B cell (primary cell): ENCODE results near the gene PRSS50. TPM values are rescaled to one million over a fixed set of nuclear protein-coding genes. Genes with fewer than 3 reads are reported as not detected.

Source experiments
- ATAC-seq: fragments of 200-7000 bp; cut with Tn5 transposase; one replicate; pipeline ENCODE4 v1.10.0; 2021; ENCODE audit warnings: low read depth, mild to moderate bottlenecking, moderate number of reproducible peaks, moderate library complexity
- CTCF ChIA-PET: fragments of 350-600 bp; sonication (Branson Sonifier 250); formaldehyde crosslinking; loops from one replicate; lab custom pipeline; 2021; ENCODE audit warnings: antibody characterized with exemption, inconsistent platforms; lab: Charles Lee
- POLR2A ChIA-PET: fragments of 350-600 bp; sonication (Branson Sonifier 250); formaldehyde crosslinking; loops from one replicate; lab custom pipeline; 2021; ENCODE audit warnings: antibody characterized with exemption; lab: Charles Lee
- DNase-seq: peaks from one replicate; pipeline ENCODE4 v3.0.0; 2013
- H2AFZ ChIP-seq: 2 replicates; pipeline ENCODE4 v1.6.1; 2012; ENCODE audit warnings: mild to moderate bottlenecking, low read depth, low read length; ENCODE audit not compliant: insufficient read depth, poor library complexity, severe bottlenecking
- H3K27ac ChIP-seq, 2 donors: 1 replicate in 1 of 2; 2 replicates in 1 of 2; pipeline ENCODE4 v1.5.1; 2012 to 2013; ENCODE audit warnings: low read length in 2 of 2, mild to moderate bottlenecking in 2 of 2, moderate library complexity in 1 of 2
- H3K27me3 ChIP-seq, 4 experiments: fragments of 200-600 bp in 1 of 4; sonication (generic) in 1 of 4; replicated peaks in 1 of 4; 1 replicate in 2 of 4; 2 replicates in 2 of 4; pipeline versions ENCODE4 v1.6.1 to v1.7.0; 2013 to 2016; ENCODE audit warnings: low read length in 3 of 4, mild to moderate bottlenecking in 2 of 4, mixed read lengths in 1 of 4, moderate library complexity in 1 of 4; ENCODE audit not compliant: insufficient read depth in 4 of 4, control insufficient read depth in 3 of 4; ENCODE audit errors: control extremely low read depth in 1 of 4
- H3K36me3 ChIP-seq, 2 experiments: replicated peaks in 1 of 2; 1 replicate in 1 of 2; 2 replicates in 1 of 2; pipeline versions ENCODE4 v1.6.1 to v1.7.1; 2013; ENCODE audit warnings: low read length in 1 of 2; ENCODE audit not compliant: insufficient read depth in 2 of 2, control insufficient read depth in 1 of 2; ENCODE audit errors: control extremely low read depth in 1 of 2, extremely low read depth in 1 of 2
- H3K4me1 ChIP-seq, 2 donors: fragments of 200-600 bp in 1 of 2; sonication (generic) in 1 of 2; 1 replicate in 1 of 2; 2 replicates in 1 of 2; pipeline versions ENCODE4 v1.5.1 to v1.6.1; 2013 to 2017; ENCODE audit warnings: low read length in 2 of 2; ENCODE audit not compliant: control insufficient read depth in 2 of 2, insufficient read depth in 2 of 2
- H3K4me2 ChIP-seq: replicated peaks from 2 replicates; pipeline ENCODE3; 2012; ENCODE audit warnings: mild to moderate bottlenecking, low read depth, low read length; ENCODE audit not compliant: poor library complexity, severe bottlenecking
- H3K4me3 ChIP-seq, 5 experiments: fragments of 200-600 bp in 1 of 5; sonication (generic) in 1 of 5; 1 replicate in 3 of 5; 2 replicates in 2 of 5; pipeline versions ENCODE4 v1.5.1 to v1.7.0; 2011 to 2016; ENCODE audit warnings: low read length in 4 of 5, mild to moderate bottlenecking in 4 of 5, low read depth in 2 of 5, control low read depth in 1 of 5, moderate library complexity in 1 of 5; ENCODE audit not compliant: insufficient read depth in 1 of 5; ENCODE audit errors: control extremely low read depth in 1 of 5, extremely low read depth in 1 of 5
- H3K79me2 ChIP-seq: fragments of 200-600 bp; sonication (generic); one replicate; pipeline ENCODE4 v1.6.0; 2016; ENCODE audit warnings: low read length; ENCODE audit not compliant: control insufficient read depth, insufficient read depth
- H3K9ac ChIP-seq: fragments of 200-600 bp; sonication (generic); 2 replicates; pipeline ENCODE4 v1.6.1; 2017; ENCODE audit warnings: mild to moderate bottlenecking, low read length, moderate library complexity
- H3K9me3 ChIP-seq, 3 donors: one replicate each; pipeline versions ENCODE4 v1.6.1 to v1.7.1; 2013; ENCODE audit warnings: low read length in 2 of 3; ENCODE audit not compliant: control insufficient read depth in 2 of 3, insufficient read depth in 1 of 3; ENCODE audit errors: control extremely low read depth in 1 of 3
- H4K20me1 ChIP-seq: 2 replicates; pipeline ENCODE4 v1.6.0; 2012; ENCODE audit warnings: mild to moderate bottlenecking, low read length; ENCODE audit not compliant: insufficient read depth, control insufficient read depth, poor library complexity, severe bottlenecking
- H3K27ac Mint-ChIP-seq: one replicate; pipeline ENCODE4 v1.8.0; 2021; ENCODE audit warnings: mixed read lengths
- H3K27me3 Mint-ChIP-seq: one replicate; pipeline ENCODE4 v1.8.0; 2021; ENCODE audit warnings: mixed read lengths
- H3K4me1 Mint-ChIP-seq: one replicate; pipeline ENCODE4 v1.8.0; 2021; ENCODE audit warnings: mixed read lengths
- H3K4me3 Mint-ChIP-seq: one replicate; pipeline ENCODE4 v1.8.0; 2021; ENCODE audit warnings: mixed read lengths
- H3K9me3 Mint-ChIP-seq: one replicate; pipeline ENCODE4 v1.8.0; 2022; ENCODE audit warnings: mixed read lengths; ENCODE audit not compliant: insufficient read depth
- CTCF ChIP-seq: fragments of 200-600 bp; IDR thresholded peaks from one replicate; pipeline ENCODE4 v1.8.0; 2022; ENCODE audit warnings: antibody characterized with exemption, mild to moderate bottlenecking
- EZH2 ChIP-seq: IDR thresholded peaks from 2 replicates; pipeline ENCODE4 v1.6.1; 2012; ENCODE audit warnings: borderline replicate concordance, low read depth, mild to moderate bottlenecking, moderate library complexity, low read length; ENCODE audit not compliant: insufficient read depth, poor library complexity, severe bottlenecking
- WGBS: methylation state at CpG from one replicate; pipeline ENCODE4 v1.1.5; 2013; ENCODE audit warnings: missing lambda C conversion rate; ENCODE audit not compliant: insufficient coverage; 5-methylcytosine and 5-hydroxymethylcytosine counted together
- intact Hi-C: fragments of 100-400 bp; cut with micrococcal nuclease; formaldehyde crosslinking; loops from one replicate; pipeline ENCODE4 v1.10.0; 2022
- polyA plus RNA-seq: library from polyadenylated mRNA; depleted of rRNA; stranded (reverse); fragments of >200 nt; gene quantifications from 2 replicates; pipeline ENCODE4 v1.2.3, GENCODE V29; 2012
- total RNA-seq, 2 donors: library from RNA; stranded (reverse); fragments of 120-200 nt in 1 of 2; gene quantifications; 1 replicate in 1 of 2; 2 replicates in 1 of 2; pipeline versions ENCODE4 v1.2.3 to v1.2.4, GENCODE V29; 2013 to 2022

The PRSS50 gene
- total and polyA plus RNA-seq, 2 donors (not counting 1 experiment from before 2014, with no cell fraction given), result 0.09 to 0.10 TPM

DNA sequence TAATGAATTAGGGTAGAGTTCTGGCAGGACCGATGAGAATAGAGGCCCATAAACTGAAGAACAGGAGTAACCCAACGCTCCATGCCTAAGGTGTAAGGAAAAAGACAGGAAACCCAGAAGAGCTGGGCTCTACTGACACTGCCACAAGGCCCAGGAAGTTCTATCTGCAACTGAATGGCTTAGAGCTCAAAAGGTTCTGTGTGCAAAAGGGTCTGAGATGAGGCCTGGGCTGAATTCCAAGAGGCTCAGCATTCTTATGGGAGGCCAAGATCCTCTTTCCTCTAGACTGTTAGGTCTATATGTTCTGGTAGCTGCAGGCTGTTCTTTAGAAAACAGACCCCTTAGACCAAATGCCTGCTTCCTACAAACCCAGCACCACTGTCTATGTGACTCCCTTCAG, 30.5 kb upstream of the PRSS50 start:
- Mint-ChIP-seq H3K4me3 (no peak overlapping the region), H3K27ac (no peak overlapping the region), H3K9me3 (no peaks in the 10 kb centered on the region), H3K27me3 (no peaks in the 10 kb centered on the region), H3K4me1 (no peaks in the 10 kb centered on the region)
- H3K36me3 ChIP-seq, result no peaks in the 10 kb centered on the region
- no peaks in the 10 kb centered on the region for H3K9me3 ChIP-seq
- H3K4me2 ChIP-seq, result no peak overlapping the region
- TF ChIP-seq EZH2 (no peak), CTCF (no peak)
- no peaks in the 10 kb centered on the region for H3K4me1 ChIP-seq
- POLR2A ChIA-PET, result no interaction called here
- H3K4me3 ChIP-seq, result no peak overlapping the region
- DNase-seq, result no peak
- no peaks in the 10 kb centered on the region for H3K27me3 ChIP-seq
- no peaks in the 10 kb centered on the region for H3K79me2 ChIP-seq
- no peak overlapping the region for H3K9ac ChIP-seq
- CTCF ChIA-PET, result no interaction called here
- no peak overlapping the region for H3K27ac ChIP-seq
- H4K20me1 ChIP-seq, result no peaks in the 10 kb centered on the region
- WGBS, result 100% methylated on average over 1 of the region's 2 CpGs
- intact Hi-C loops, result no loop called here
- H2AFZ ChIP-seq, result no peak overlapping the region
- no peak for ATAC-seq

- Histone ChIP-seq H3K9me3 (no peaks in the 10 kb centered on the region), H3K27me3 (no peaks in the 10 kb centered on the region), H3K4me3 (no peak overlapping the region), H3K9ac (no peak overlapping the region), H3K79me2 (no peaks in the 10 kb centered on the region), H3K36me3 (no peaks in the 10 kb centered on the region), H3K27ac (no peak overlapping the region), H2AFZ (no peak overlapping the region), H3K4me1 (no peaks in the 10 kb centered on the region), H4K20me1 (no peaks in the 10 kb centered on the region), H3K4me2 (no peak overlapping the region)
- H3K4me3 Mint-ChIP-seq, result no peak overlapping the region
- ATAC-seq, result no peak
- H3K27me3 Mint-ChIP-seq, result no peaks in the 10 kb centered on the region
- no peak for TF ChIP-seq CTCF
- H3K27ac Mint-ChIP-seq, result no peak overlapping the region
- no peaks in the 10 kb centered on the region for H3K4me1 Mint-ChIP-seq
- H3K9me3 Mint-ChIP-seq, result no peaks in the 10 kb centered on the region
- POLR2A ChIA-PET, result no interaction called here
- CTCF ChIA-PET, result no interaction called here
- intact Hi-C loops, result no loop called here
- no peak for DNase-seq
These were observed 29.0 kb upstream of the PRSS50 start for GRCh38 chr3:46746711-46747110.
